NCI-H2171 (cell line): Measurements from ENCODE around the gene MAG.

ENCODE experiments used
- DNase-seq: peaks from one replicate; lab custom pipeline; 2025; lab: John Stamatoyannopoulos, UW

Gene MAG

DNA sequence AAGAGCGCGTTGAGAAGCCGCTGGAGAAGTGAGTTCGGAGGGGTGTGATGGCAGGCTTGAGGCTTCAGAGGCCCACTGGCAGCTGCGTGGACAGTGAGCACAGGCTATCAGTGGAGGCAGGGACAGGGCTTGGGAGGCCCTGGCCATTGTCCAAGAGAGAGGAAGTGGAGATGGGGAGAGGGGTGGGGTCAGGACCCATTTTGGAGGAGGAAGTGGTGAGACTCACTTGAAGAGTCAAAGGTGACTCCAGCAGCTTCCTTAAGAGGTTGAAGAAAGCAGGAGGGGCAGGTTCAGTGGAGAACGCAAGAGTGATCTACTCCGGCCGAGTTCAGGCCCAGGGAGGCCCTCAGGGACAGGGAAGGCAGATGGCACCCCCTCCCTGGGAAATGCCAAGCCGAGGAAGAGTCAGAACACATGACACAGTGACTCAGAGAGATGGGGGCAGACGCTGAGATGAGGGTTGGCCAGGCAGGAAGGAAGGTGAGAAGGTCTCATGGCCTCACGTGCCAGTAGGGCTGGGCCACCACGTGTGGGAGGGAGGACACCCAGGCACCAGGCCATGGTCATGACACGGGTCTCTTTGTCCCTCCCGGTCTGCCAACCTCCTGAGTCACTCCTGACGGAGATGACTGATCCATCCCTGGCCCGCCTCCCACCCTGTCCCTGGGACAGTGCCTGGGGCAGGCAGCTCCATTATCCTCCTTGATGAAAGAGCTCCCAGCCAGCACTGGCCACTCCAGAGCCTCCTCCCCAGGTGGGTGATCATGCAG lies 26.9 kb downstream of the MAG start:
- DNase-seq, result no peak

DNA sequence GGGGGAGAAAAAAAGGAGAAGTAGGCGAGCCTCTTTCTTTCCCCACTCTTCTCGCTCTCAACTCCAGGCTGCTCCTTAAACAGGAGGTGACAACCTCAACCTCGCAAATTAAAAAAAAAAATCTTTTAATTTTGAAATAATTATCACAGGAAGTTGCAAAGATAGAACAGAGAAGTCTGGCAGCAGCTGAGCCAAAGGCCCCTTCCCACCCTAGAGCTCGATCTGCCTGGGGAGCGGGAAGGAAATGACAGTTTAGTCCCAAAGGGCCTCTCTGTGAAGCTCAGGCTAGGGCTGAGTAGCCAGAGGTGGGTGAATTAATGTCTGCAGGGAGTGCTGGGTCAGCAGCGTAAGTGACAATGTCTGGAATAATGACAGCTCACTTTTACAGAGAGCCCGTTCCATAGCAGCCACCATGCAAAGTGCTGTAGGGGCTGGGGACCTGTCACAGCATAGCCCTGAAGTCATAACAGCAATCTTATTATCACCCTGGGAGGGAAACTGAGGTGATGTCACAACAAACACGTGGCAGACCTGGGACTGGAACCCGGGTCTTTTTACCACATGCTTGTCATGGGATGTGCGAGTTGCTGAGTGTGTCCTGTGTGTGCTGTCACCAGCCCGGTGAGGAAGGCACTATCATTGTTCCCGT lies 28.2 kb downstream of the MAG start:
- DNase-seq, result no peak

DNA sequence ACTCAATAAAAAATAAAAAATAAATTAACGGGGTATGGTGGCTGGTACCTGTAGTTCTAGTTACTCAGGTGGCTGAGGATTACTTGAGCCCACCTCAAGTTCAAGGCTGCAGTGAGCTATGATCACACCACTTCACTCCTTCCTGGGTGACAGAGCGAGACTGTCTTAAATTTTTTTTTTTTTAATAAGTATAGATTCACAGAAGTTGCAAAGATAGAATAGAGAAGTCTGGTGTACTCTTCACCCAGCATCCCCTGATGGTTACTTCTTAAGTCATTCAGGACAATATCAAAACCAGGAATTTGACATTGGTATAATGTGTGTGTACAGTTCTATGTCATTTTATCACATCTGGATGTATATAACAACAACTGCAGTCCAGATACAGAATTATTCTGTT lies 29.3 kb downstream of the MAG start:
- no peak for DNase-seq

DNA sequence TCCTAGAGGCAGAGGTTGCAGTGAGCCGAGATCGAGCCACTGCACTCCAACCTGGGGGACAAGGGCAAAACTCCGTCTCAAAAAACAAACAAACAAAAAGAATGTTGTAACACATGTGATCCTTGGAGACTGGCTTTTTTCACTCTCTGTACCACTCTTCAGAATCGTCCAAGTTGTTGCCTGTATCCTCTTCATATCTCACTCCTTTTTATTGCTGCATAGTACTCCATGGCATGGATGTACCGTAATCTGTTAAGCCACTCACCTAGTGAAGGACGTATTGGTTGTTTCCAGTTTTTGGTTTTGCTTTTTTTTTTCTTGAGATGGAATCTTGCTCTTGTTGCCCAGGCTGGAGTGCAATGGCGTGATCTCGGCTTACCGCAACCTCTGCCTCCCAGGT lies 30.1 kb downstream of the MAG start:
- no peak for DNase-seq

DNA sequence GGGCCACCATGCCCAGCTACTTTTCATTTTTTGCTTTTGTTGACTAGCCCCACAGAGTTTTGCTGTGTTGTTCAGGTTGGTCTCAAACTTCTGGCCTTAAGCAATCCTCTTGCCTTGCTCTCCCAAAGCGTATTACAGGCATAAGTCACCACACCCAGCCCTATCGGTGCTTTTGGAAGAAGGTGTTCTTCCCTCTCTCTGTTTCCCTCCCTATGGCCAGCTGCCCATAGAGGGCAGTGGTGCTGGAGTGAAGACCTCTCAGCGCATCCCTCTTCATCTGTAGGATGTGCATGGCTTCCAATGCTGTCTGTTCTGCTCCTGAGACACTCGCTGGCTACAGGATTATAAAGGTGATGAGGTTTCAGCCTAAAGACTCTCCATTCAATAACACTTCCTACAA lies 35.7 kb downstream of the MAG start:
- no peak for DNase-seq

DNA sequence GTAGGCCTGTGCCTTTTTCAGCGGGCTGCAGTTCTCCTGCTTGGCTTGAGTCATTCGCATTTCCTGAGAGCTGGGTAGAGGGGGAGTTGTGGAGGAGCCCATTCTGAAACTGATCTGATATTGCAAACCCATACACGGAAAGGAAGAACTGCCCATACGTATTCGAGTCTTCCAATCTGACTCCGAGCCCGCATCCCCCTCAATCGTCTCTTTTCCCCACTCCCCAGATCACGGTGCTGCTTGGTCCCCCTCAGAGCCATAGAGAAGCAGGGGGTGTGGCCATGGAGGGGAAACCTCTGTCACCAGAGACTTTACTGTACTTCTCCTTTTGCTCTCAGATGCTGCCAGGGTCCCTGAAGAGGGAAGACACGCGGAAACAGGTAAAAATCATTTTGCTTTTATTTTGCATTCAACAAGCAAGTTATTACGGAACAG lies 36.9 kb downstream of the MAG start, which contains the start of gene CD22:
Gene CD22 (plus strand): TSS at position 337 of the 435 bp plus-strand sequence. CDS start 2,854 bp downstream, outside the sequence.
- DNase-seq, result no peak

DNA sequence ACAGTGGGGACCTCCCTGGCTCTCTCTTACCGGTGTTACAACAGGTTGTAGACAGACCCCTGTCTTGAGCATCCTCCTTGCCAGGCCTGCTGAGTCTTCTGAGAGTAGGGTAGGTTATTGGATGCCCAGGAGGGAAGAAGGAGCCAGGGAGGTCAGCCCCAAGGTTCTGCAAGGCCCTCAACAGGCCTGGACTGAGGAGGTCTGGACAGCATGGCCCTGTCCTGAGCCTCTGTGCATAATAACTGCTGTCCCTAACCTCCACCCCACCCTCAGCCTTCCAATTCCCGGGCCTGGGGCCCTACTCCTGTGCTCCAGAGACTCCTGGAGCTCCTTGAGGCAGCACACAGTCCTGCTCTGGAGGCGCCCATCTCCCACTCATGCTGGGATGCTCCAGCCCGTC lies 37.4 kb downstream of the MAG start:
- DNase-seq, result no peak

DNA sequence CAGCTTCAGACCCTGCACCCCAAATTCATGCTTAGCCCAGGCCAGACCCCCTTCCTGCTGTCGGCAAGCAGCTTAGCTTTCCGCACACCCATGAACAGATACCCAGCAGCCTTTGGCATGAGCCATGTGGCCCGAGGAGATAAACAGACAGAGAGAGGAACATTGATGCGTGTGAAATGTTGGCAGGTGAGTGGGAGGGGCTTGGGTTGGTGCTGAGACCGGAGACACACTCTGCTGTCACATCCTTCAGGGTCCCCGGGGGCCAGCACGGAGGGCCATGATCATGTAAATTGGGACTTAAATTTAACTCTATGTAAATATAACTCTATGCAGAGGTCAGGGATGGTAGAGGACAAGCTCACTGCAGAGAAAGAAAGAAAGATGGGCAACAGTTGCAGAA lies 38.5 kb downstream of the MAG start:
- DNase-seq, result no peak

DNA sequence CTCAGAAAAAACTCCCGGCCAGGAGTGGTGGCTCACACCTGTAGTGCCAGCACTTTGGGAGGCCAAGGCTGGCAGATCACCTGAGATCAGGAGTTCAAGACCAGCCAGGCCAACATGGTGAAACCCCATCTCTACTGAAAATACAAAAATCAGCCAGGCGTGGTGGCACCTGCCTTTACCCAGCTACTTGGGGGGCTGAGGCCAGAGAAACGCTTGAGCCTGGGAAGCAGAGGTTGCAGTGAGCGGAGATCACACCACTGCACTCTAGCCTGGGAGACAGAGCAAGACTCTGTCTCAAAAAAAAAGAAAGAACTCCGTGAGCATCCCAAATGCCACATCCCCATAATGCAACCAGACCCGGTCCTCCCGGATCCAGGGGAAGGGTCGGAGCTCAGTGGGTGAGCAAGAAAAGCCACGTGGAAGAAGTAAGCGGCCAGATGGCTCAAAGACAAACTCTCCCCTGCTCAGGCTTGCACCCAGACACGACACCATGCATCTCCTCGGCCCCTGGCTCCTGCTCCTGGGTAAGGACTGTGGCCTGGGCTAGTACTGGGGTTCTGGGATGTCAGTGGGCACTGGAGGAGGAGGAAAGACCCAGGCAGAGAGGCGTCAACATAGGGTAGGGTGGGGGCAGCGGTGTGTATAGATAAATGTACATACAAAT lies 39.7 kb downstream of the MAG start:
- no peak for DNase-seq

DNA sequence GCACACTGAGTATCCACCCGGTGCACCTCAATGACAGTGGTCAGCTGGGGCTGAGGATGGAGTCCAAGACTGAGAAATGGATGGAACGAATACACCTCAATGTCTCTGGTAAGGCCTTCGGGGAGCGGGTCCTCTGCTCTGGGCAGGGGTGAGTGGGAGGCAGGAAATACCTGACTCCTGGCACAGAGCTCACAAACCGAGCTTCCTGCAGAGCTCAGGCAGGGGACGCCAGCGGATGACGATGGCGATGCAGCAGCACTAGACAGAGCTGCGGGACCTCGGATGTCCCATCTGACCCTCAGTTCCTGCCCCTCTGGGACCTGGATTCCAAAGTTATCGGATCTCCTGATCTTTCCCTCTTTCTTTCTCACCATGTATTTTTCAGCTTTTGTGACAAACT lies 40.9 kb downstream of the MAG start:
- no peak for DNase-seq

DNA sequence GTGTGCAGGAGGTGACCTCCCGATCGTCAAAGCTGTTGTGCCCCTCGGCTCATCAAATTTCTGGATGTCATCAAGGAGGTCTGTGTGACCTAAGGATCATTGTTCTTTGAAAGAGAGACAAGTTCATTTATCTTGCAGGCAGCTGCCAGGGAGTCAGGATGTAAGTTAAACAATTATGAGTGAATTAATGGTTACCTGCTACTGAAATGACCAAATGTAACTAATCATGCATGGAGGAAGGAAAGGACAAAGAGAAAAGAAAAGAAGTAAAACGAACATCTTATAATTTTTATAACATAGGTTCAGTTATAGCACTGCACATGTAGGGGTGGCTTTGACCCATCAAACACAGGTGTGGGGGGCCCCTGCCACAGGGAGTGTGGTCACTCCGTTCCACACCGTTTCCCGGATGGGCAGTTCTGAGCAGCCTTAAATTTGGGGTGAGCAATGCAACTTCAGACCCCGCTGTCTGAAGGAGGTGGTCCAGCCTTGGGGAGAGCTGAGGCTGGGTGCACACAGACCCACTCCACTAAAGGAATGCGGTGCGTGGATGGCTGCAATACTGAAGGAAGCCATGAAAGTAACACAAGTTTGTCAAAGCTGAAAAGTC lies 42.3 kb downstream of the MAG start:
- no peak for DNase-seq

DNA sequence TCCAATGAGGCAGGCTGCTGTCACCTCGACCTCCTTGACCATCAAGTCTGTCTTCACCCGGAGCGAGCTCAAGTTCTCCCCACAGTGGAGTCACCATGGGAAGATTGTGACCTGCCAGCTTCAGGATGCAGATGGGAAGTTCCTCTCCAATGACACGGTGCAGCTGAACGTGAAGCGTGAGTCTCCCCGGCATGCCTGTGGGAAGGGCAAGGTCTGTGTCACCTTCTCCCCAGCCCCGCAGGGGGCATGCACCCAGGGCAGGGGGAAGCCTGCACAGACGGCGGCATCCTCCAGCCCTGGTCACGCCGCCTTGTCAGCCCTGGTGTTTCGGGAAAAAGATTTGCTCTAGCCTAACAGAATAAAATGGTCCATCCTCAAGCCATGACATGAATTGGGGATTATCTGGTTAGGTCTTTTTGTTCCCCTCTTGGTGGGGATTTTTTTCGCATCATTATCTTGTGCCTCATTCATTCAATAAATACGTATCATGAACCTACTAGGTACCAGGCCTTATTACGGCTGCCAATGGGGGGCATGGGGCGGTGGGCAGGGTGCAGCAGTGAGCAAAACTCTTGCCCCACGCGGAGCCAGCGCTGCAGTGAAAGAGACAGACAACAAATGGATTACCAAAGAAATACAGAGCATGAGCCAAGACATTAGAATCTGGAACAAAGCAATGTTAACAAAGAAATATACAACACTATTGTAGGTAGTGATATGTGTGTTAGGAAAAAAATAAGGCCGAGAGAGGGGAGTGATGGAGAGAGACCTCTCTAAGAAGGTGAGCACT lies 44.4 kb downstream of the MAG start:
- DNase-seq, result no peak

DNA sequence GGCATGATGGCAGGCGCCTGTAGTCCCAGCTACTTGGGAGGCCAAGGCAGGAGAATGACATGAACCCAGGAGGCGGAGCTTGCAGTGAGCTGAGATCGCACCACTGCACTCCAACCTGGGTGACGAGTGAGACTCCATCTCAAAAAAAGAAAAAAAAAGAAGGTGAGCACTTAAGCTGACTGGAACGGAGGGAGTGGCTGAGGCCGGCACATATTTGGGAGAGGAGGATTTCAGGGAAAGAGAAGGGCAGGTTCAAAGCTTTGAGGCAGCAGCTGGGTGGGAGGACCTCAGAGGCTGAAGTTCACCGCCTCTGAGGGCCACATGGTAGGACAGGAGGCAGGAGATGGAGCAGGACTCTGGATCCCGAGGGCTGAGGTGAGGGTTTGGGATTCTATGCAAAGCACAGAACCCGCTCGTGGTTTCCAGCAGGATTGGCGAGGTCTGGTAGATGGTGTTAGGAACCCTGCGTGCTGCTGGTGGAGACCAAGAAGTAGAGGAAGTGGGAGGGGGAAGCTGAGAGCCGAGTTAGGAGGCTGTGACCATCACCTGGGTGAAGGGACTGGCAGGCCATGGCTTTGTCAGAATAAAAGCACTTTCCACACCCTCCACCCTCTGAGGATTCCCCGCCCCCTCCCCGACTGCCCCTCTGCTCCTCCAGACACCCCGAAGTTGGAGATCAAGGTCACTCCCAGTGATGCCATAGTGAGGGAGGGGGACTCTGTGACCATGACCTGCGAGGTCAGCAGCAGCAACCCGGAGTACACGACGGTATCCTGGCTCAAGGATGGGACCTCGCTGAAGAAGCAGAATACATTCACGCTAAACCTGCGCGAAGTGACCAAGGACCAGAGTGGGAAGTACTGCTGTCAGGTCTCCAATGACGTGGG lies 45.4 kb downstream of the MAG start:
- DNase-seq, result no peak

DNA sequence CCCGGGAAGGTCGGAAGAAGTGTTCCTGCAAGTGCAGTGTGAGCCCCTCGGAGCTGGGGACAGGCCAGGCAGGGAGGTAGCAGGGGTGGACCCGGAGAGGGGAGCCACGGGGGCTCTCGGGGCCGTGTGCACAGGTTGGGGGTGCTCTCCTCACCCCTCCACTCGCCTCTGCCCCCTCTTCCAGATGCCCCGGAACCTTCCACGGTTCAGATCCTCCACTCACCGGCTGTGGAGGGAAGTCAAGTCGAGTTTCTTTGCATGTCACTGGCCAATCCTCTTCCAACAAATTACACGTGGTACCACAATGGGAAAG lies 46.0 kb downstream of the MAG start:
- DNase-seq, result no peak

DNA sequence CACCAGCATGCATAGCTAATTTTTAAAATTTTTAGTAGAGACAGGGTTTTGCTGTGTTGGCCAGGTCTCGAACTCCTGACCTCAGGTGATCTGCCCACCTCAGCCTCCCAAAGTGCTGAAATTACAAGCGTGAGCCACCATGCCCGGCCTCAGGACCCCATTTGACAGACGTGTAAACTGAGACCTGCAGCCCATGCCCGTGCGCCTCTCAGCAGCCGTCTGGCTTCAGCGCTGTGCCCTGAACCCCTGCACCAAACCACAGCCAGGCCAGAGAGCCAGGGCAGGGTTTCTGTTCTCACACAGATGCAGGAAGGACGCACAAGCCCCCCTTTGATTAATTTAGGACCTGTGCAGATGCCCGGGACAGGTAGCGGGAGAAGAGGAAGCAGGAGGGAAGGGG lies 48.5 kb downstream of the MAG start:
- no peak for DNase-seq

DNA sequence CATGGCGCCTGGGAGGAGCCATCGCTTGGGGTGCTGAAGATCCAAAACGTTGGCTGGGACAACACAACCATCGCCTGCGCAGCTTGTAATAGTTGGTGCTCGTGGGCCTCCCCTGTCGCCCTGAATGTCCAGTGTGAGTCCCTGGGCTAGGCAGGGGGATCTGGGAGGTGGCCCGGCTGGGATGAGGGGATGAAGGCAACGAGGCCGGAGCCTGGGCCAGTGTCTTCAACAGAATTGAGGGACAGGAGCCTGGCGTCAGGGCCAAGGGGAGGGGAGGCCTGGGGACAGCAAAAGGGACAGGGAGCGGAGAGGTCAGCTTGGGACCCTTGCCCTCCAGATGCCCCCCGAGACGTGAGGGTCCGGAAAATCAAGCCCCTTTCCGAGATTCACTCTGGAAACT lies 49.0 kb downstream of the MAG start:
- no peak for DNase-seq

DNA sequence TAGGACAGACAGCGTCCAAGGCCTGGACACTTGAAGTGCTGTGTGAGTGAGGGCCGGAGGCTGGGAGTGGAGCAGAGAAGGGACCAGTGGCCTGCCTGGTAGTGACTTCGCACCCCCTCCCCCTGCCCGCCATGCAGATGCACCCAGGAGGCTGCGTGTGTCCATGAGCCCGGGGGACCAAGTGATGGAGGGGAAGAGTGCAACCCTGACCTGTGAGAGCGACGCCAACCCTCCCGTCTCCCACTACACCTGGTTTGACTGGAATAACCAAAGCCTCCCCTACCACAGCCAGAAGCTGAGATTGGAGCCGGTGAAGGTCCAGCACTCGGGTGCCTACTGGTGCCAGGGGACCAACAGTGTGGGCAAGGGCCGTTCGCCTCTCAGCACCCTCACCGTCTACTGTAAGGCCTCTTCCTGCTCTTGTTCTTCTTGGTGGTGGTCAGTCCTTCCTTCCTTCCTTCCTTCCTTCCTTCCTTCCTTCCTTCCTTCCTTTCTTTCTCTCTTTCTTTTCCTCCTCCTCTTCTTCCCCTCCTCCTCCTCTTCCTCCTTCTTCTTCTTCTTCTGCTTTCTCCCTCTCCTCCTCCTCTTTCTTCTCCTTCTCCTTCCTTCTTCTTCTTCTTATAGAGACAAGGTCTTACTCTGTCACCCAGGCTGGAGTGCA lies 49.7 kb downstream of the MAG start:
- DNase-seq, result no peak

DNA sequence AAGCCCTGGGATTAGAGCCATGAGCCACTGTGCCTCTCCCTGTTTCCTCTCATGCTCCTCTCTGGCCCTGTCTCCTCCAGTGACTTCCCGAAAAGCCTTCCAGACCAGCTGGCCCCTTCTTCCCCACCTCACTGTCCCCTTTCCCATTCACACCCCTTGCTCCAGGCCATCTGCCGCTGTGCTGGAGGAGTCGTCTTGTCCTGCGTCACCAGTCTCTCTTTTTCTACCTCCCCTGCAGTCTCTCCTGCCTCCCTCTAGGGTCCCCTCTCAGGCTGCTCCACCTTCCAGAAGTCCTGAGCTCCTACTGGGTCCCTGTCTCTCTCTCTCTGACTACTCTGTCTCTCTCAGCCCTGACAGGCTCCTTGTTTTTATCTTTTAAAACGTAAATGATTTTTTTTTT lies 50.5 kb downstream of the MAG start:
- DNase-seq, result no peak

DNA sequence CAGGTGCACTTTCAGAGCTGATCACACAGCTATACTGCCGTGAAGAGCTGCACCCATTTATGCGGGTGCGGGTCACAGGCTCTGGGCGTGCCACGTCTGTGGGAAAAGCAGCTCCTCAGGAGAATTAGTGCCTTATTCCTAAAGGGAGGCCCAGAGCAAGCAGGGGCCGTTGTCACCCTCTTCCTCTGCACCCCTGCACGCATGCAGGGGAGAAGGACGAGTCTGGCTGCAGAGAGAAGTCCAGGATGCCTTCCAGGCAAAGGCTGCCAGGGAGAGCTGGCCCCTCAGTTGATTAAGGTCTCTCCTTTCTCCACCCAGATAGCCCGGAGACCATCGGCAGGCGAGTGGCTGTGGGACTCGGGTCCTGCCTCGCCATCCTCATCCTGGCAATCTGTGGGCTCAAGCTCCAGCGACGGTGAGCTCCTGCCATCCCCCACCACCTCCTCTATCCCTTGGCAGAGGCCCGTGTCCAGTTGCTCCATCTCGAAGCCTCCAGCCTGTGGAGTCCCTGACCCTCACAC lies 52.6 kb downstream of the MAG start:
- no peak for DNase-seq

DNA sequence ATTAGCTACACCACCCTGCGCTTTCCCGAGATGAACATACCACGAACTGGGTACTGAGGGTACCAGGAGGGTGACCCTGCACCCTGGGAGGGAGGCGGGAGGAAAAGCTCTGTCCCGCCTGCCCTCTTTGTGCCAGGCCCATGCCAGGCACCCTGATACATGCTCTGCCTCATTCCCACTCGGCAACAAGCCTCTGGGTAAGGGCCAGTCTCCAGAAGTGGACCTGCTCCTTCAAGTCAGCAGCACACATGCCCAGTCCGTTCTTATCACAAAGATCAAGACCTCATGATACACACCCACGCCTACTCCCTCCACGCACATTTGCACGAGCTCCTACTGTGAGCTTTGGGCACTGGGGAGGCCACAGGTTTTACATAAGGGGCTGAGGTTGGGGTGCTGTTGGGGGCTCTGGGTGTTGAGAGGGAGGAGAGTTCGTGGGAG lies 53.7 kb downstream of the MAG start:
- no peak for DNase-seq
